ENCODE data around the gene KIF5B.
A peak's percentile ranks its signal among the peaks of the same experiment; 100 is the strongest.
"Not testable (repeated sequence)": the region's sequence is repeated elsewhere in the genome, so short reads cannot be mapped to it uniquely, and the experiment has no call there.

KIF5B gene

GRCh38 chr10:32073128-32073527 is 16.9 kb upstream of the KIF5B start:
- H3K4me3 Mint-ChIP-seq: no peak overlapping the region
- H3K27me3 Mint-ChIP-seq: peaks cover 1% of the 10 kb centered on the region
- peaks cover 17% of the 10 kb centered on the region for H3K4me1 Mint-ChIP-seq (ENCODE audit: low read depth)
- no peaks in the 10 kb centered on the region for H3K9me3 Mint-ChIP-seq
- H3K36me3 Mint-ChIP-seq (ENCODE audit: low read depth): no peaks in the 10 kb centered on the region
- intact Hi-C loops (cut with micrococcal nuclease): no loop called here
- H3K27ac Mint-ChIP-seq: no peak overlapping the region

DNA sequence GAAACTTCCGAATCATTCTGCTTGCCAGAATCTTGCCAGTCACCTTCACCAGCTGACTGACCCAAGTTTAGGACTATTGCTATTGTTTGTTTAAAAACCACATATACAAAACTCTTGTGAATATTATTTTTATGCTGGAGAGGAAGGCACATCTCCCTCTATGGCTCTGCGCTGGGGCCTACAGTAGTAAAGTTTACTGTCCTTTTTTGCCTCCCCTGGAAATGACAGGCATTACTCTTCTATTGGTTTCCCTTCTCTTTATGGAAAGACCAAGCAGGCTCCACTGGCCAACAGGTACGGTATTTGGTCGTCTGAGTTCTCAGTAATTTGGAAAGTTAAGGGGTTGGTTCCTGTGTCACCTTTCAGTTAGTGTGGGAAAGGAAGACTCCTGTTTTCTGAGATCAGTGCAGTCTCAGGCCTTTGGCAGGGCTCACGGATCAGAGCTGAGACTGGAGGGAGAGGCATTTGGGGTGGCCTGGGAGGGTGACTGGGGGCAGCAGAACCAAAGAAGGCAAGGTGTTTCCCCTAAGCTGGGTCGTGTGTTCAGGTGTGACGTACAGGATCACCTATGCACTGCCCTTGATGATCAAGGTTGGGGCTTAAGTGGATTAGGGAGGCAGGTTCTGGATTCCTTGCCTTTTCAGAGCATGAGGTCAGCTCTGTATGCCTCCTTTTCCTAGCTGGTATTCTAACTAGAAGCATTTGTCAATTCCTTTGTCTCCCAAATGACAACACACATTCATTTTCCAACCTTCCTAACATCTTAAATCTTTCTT is 16.0 kb upstream of the KIF5B start:
- Mint-ChIP-seq H3K36me3 (ENCODE audit: low read depth) (no peaks in the 10 kb centered on the region), H3K9me3 (no peaks in the 10 kb centered on the region), H3K4me3 (no peak overlapping the region), H3K27ac (no peak overlapping the region), H3K4me1 (ENCODE audit: low read depth) (peaks cover 23% of the 10 kb centered on the region), H3K27me3 (peaks cover 1% of the 10 kb centered on the region)
- intact Hi-C loops (cut with micrococcal nuclease): no loop called here

- H3K9me3 Mint-ChIP-seq: no peaks in the 10 kb centered on the region
- H3K27ac Mint-ChIP-seq: no peak overlapping the region
- no peaks in the 10 kb centered on the region for H3K36me3 Mint-ChIP-seq (ENCODE audit: low read depth)
- peaks cover 36% of the 10 kb centered on the region for H3K4me1 Mint-ChIP-seq (ENCODE audit: low read depth)
- H3K4me3 Mint-ChIP-seq: no peak overlapping the region
- intact Hi-C loops (cut with micrococcal nuclease): no loop called here
- peaks cover 1% of the 10 kb centered on the region for H3K27me3 Mint-ChIP-seq
Observed at GRCh38 chr10:32070645-32071044, 14.4 kb upstream of the KIF5B start.

DNA sequence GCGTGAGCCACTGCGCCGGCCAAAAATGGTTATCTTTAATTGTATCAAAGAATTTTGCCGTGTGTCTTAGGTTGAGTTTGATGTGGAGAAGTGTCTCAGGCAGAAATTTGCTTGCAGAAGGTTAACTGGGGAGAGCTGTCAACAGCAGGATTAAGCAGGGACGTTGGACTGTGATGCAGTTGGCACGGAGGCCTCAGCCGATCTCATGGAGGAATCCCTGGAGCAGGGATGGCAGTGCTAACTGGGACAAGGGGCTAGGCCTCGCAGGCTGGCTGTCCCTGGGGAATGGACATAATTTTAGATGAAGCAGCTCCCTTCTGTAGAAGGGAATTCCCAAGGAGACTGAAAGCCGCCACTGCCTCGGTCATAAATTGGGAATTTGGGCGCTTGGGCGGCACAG is 12.3 kb upstream of the KIF5B start:
- Mint-ChIP-seq H3K27ac (peak overlapping the region; percentile 65), H3K4me3 (no peak overlapping the region), H3K27me3 (peaks cover 1% of the 10 kb centered on the region), H3K4me1 (ENCODE audit: low read depth) (peaks cover 50% of the 10 kb centered on the region), H3K36me3 (ENCODE audit: low read depth) (no peaks in the 10 kb centered on the region), H3K9me3 (no peaks in the 10 kb centered on the region)
- intact Hi-C loops (cut with micrococcal nuclease): no loop called here

DNA sequence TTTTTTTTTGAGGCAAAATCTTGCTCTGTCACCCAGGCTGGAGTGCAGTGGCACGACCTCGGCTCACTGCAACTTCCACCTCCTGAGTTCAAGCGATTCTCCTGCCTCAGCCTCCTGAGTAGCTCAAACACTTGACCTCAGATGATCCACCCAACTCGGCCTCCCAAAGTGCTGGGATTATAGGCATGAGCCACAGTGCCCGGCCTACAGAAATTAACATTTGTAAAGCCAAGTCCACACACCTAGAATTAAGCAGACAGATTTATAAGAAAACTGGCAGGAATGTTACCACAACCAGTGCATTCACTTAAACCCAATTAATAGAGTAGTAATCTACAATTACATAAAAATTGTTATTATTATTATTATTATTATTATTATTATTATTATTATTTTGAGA is 11.7 kb upstream of the KIF5B start:
- Mint-ChIP-seq H3K27ac (peak overlapping the region; percentile 65), H3K4me1 (ENCODE audit: low read depth) (peaks cover 49% of the 10 kb centered on the region)
- H3K4me3 Mint-ChIP-seq; intact Hi-C loops (cut with micrococcal nuclease); H3K9me3 Mint-ChIP-seq; H3K36me3 Mint-ChIP-seq (ENCODE audit: low read depth); H3K27me3 Mint-ChIP-seq: not testable (repeated sequence)

DNA sequence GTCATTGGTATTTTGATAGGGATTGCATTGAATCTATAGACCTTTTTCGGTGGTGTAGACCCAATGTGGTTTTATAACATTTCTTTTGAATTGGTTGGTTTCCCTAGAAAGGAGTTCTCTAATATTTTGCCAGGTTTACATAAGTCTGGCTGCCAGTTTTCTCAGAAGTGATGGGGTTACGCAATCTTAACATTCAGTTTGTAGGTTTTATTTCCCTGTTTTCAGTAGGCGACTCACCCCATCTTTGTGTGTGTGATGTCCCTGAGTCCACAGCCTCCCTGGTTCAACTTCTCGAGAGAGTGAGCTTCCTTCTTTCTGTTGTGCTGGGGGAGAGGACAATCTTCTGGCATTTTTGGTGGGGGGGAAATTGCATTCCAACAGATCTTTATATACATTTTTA is 9.6 kb upstream of the KIF5B start:
- Mint-ChIP-seq H3K27me3 (no peaks in the 10 kb centered on the region), H3K9me3 (no peaks in the 10 kb centered on the region), H3K4me3 (peak overlapping the region; percentile 7), H3K4me1 (ENCODE audit: low read depth) (peaks cover 62% of the 10 kb centered on the region), H3K27ac (peak overlapping the region; percentile 92), H3K36me3 (ENCODE audit: low read depth) (no peaks in the 10 kb centered on the region)
- intact Hi-C loops (cut with micrococcal nuclease): no loop called here

GRCh38 chr10:32061440-32061839 is 5.2 kb upstream of the KIF5B start:
- intact Hi-C loops (cut with micrococcal nuclease): no loop called here
- peaks cover 1% of the 10 kb centered on the region for H3K36me3 Mint-ChIP-seq (ENCODE audit: low read depth)
- no peak overlapping the region for H3K4me3 Mint-ChIP-seq
- no peaks in the 10 kb centered on the region for H3K27me3 Mint-ChIP-seq
- peak overlapping the region; percentile 75 for H3K27ac Mint-ChIP-seq
- H3K9me3 Mint-ChIP-seq: no peaks in the 10 kb centered on the region
- peaks cover 75% of the 10 kb centered on the region for H3K4me1 Mint-ChIP-seq (ENCODE audit: low read depth)

DNA sequence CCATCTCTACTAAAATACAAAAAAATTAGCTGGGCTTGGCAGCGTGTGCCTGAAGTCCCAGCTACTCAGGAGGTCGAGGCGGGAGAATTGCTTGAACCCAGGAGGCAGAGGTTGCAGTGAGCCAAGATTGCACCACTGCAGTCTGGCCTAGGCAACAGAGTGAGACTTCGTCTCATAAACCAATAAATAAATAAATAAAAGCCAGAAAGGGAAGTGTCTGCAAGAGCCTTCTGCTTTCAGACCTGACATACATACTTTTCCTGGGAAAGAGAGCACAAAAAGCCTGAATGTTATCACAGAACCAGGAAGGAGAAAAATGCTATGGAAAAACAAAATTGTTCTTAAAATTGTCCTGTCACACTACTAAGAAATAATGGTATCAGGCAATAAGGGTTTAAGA is 4.1 kb upstream of the KIF5B start:
- peaks cover 68% of the 10 kb centered on the region for H3K4me1 Mint-ChIP-seq (ENCODE audit: low read depth)
- no peaks in the 10 kb centered on the region for H3K27me3 Mint-ChIP-seq
- intact Hi-C loops (cut with micrococcal nuclease): no loop called here
- H3K27ac Mint-ChIP-seq: peak overlapping the region; percentile 75
- no peak overlapping the region for H3K4me3 Mint-ChIP-seq
- peaks cover 12% of the 10 kb centered on the region for H3K36me3 Mint-ChIP-seq (ENCODE audit: low read depth)
- no peaks in the 10 kb centered on the region for H3K9me3 Mint-ChIP-seq

DNA sequence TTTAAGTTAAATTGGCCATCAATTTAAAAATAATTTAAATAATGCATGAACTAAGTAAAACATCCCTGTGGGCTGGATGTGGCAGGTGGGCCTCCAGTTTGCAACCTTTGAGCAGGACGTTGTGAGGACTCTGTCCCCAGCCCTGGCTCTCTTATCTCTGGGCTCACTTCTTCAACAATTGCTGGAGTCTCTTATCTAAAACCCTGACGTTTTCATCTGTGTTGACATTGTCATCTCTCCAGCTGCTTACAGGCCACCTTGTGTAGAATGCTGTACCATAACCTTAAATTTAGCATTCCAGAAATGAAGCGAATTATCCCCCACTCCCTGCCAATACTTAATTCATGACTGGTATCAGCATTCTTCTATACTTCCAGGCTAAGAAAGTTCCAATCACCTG is 3.2 kb upstream of the KIF5B start:
- Mint-ChIP-seq H3K4me3 (no peak overlapping the region), H3K27ac (peak overlapping the region; percentile 75)

DNA sequence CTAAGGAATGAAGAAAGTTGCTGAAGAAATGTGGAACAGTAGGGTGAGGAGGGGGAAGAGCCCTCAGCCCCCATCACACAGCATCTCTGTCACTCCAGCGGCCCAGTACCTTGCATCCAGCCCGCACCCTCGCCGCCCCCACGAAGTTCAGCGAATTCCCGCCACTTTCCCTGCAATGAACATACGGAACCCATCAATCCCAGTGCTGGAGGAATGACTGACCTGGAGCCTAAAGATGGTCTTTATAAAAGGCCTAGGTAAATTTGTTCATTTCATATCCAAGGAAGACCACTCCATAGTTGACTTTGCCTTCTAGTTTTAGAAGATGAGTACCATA is 779 bp upstream of the KIF5B start:
- Mint-ChIP-seq H3K27ac (peak overlapping the region; percentile 93), H3K36me3 (ENCODE audit: low read depth) (peaks cover 22% of the 10 kb centered on the region), H3K4me1 (ENCODE audit: low read depth) (peaks cover 52% of the 10 kb centered on the region), H3K9me3 (no peaks in the 10 kb centered on the region), H3K4me3 (peak overlapping the region; percentile 98), H3K27me3 (no peaks in the 10 kb centered on the region)
- intact Hi-C loops (cut with micrococcal nuclease): loop anchor here (5.0 to 10.0 kb wide), 4 partner anchors 80 to 388 kb away; partner anchors contain the start of genes CCDC7 and EPC1

More for the DNA sequence above, 3.2 kb upstream of the KIF5B start:
- peaks cover 21% of the 10 kb centered on the region for H3K36me3 Mint-ChIP-seq (ENCODE audit: low read depth)
- H3K27me3 Mint-ChIP-seq: no peaks in the 10 kb centered on the region
- intact Hi-C loops (cut with micrococcal nuclease): loop anchor here (5.0 to 10.0 kb wide), 4 partner anchors 78 to 385 kb away; partner anchors contain the start of genes CCDC7 and EPC1
- H3K4me1 Mint-ChIP-seq (ENCODE audit: low read depth): peaks cover 62% of the 10 kb centered on the region
- H3K9me3 Mint-ChIP-seq: no peaks in the 10 kb centered on the region

DNA sequence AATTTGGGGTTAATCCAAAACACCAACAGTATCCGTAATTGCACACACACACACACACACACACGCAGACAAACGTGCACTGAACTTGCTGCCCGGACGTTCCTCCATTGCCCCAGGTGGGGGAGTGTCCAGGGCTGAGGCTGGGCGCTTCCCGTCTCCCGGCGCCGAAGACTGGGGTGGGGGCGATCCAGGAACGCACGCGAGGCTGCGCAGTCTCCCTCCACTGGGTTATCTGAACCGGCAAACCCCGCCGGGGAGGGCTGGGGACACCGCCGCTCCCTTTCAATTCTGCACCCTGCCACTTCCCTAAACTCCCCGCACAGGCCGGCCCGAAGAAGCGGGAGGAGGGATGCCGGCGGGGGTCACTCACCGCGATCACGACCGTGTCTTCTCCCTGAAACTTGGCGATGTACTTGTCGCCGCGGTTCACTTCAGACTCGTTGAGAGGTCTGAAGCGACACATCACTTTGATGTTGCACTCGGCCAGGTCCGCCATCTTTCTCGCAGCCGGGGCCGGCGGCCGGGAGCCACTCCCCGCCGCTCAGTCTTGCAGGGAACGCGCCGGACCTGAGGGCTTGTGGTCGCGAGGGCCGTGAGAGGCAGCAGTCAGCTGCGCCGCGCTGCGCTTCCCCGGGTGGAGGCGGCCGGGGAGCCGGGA is 618 bp downstream of the KIF5B start:
- peak overlapping the region; percentile 98 for H3K4me3 Mint-ChIP-seq
- intact Hi-C loops (cut with micrococcal nuclease): loop anchor here (5.0 to 10.0 kb wide), 4 partner anchors 82 to 389 kb away; partner anchors contain the start of genes CCDC7 and EPC1
- H3K36me3 Mint-ChIP-seq (ENCODE audit: low read depth): peaks cover 22% of the 10 kb centered on the region
- H3K27me3 Mint-ChIP-seq: no peaks in the 10 kb centered on the region
- H3K4me1 Mint-ChIP-seq (ENCODE audit: low read depth): peaks cover 54% of the 10 kb centered on the region
- peak overlapping the region; percentile 93 for H3K27ac Mint-ChIP-seq
- H3K9me3 Mint-ChIP-seq: no peaks in the 10 kb centered on the region

- H3K27me3 Mint-ChIP-seq: no peaks in the 10 kb centered on the region
Observed at GRCh38 chr10:32054094-32054493, 2.1 kb downstream of the KIF5B start.

DNA sequence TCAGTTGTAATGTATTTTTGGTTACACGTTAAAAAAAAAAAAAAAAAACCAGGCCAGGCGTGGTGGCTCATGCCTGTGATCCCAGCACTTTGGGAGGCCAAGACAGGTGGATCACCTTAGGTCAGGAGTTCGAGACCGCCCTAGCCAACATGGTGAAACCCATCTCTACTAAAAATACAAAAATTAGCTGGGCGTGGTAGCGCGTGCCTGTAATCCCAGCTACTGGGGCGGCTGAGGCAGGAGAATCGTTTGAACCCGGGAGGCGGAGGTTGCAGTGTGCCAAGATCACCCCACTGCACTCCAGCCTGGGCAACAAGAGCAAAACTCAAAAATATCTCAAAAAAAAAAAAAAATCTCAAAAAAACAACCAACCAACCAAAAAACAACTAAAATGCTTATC is 2.8 kb downstream of the KIF5B start:
- H3K4me1 Mint-ChIP-seq (ENCODE audit: low read depth): peaks cover 54% of the 10 kb centered on the region
- H3K4me3 Mint-ChIP-seq: peak overlapping the region; percentile 98
- H3K9me3 Mint-ChIP-seq, H3K27me3 Mint-ChIP-seq: not testable (repeated sequence)
- peak overlapping the region; percentile 93 for H3K27ac Mint-ChIP-seq
- intact Hi-C loops (cut with micrococcal nuclease): loop anchor here (10.0 kb wide), 2 partner anchors 291 to 391 kb away; partner anchors contain the start of genes CCDC7 and EPC1
- H3K36me3 Mint-ChIP-seq (ENCODE audit: low read depth): peaks cover 38% of the 10 kb centered on the region

More at GRCh38 chr10:32054094-32054493, 2.1 kb downstream of the KIF5B start:
- H3K36me3 Mint-ChIP-seq (ENCODE audit: low read depth): peaks cover 35% of the 10 kb centered on the region
- peaks cover 56% of the 10 kb centered on the region for H3K4me1 Mint-ChIP-seq (ENCODE audit: low read depth)
- intact Hi-C loops (cut with micrococcal nuclease): loop anchor here (10.0 kb wide), 2 partner anchors 291 to 391 kb away; partner anchors contain the start of genes CCDC7 and EPC1
- H3K4me3 Mint-ChIP-seq: peak overlapping the region; percentile 98
- no peaks in the 10 kb centered on the region for H3K9me3 Mint-ChIP-seq
- peak overlapping the region; percentile 93 for H3K27ac Mint-ChIP-seq

DNA sequence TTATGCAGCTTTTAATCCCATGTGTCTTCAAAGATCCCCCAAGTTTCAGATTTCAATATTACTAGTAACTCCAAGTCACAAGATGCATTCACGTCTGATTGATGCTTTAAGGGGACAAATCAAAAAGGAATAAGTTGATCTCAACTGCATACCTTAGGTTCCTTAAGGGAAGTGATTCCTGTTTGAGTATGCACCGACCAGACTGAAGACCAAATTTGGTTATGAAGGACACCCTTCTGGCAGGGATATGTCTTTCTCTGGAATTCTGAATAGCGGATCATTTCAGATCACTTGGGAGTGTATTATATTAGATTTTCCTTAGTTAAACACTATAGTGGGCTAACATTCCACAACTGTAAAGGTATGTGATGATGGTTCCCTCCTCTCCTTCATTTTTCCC is 4.3 kb downstream of the KIF5B start:
- intact Hi-C loops (cut with micrococcal nuclease): loop anchor here (10.0 kb wide), 2 partner anchors 293 to 393 kb away; partner anchors contain the start of genes CCDC7 and EPC1
- Mint-ChIP-seq H3K27me3 (no peaks in the 10 kb centered on the region), H3K36me3 (ENCODE audit: low read depth) (peaks cover 51% of the 10 kb centered on the region), H3K4me1 (ENCODE audit: low read depth) (peaks cover 53% of the 10 kb centered on the region), H3K9me3 (no peaks in the 10 kb centered on the region), H3K27ac (no peak overlapping the region), H3K4me3 (peak overlapping the region; percentile 9)
